Fibroblast of skin of back (primary cell): ENCODE data around the gene CROCC.

ENCODE experiments used
- DNase-seq: peaks from one replicate; pipeline ENCODE4 v3.0.0-alpha.2; 2013

The CROCC gene

GRCh38 chr1:16970132-16970910 lies 48.6 kb downstream of the CROCC start:
- DNase-seq = no peak

- peak; percentile 87 for DNase-seq
Observed at GRCh38 chr1:16971341-16972188, 49.8 kb downstream of the CROCC start.

GRCh38 chr1:16972189-16972895 lies 50.6 kb downstream of the CROCC start:
- DNase-seq = no peak

GRCh38 chr1:16973215-16973614 lies 51.5 kb downstream of the CROCC start:
- DNase-seq = no peak

- no peak for DNase-seq
Observed at GRCh38 chr1:16975211-16975610, 53.5 kb downstream of the CROCC start.

- no peak for DNase-seq
Observed at GRCh38 chr1:16975838-16976237, 54.1 kb downstream of the CROCC start.

- no peak for DNase-seq
Observed at GRCh38 chr1:16976966-16977365, 55.2 kb downstream of the CROCC start.

GRCh38 chr1:16977377-16977776 lies 55.6 kb downstream of the CROCC start:
- DNase-seq = no peak

GRCh38 chr1:16978139-16978538 lies 56.4 kb downstream of the CROCC start:
- DNase-seq = no peak

GRCh38 chr1:16978567-16979474 lies 57.1 kb downstream of the CROCC start:
- DNase-seq = peak; percentile 87

GRCh38 chr1:16979475-16980327 lies 58.0 kb downstream of the CROCC start:
- DNase-seq = peak; percentile 55

- peak; percentile 70 for DNase-seq
Observed at GRCh38 chr1:16980473-16981268, 58.9 kb downstream of the CROCC start, which contains the start of gene MFAP2. Gene MFAP2, minus strand, starts transcription at chr1:16980620. Its CDS starts 2,347 bp downstream, at chr1:16978273.

- peak; percentile 97 for DNase-seq
Observed at GRCh38 chr1:16981269-16981849, 59.6 kb downstream of the CROCC start.

GRCh38 chr1:16982902-16983301 lies 61.2 kb downstream of the CROCC start:
- no peak for DNase-seq

- no peak for DNase-seq
Observed at GRCh38 chr1:16983649-16984048, 61.9 kb downstream of the CROCC start.

GRCh38 chr1:16984717-16985116 lies 63.0 kb downstream of the CROCC start:
- DNase-seq = peak; percentile 94

- no peak for DNase-seq
Observed at GRCh38 chr1:16986113-16986512, 64.4 kb downstream of the CROCC start.

GRCh38 chr1:16986560-16986959 lies 64.8 kb downstream of the CROCC start:
- DNase-seq = no peak

- no peak for DNase-seq
Observed at GRCh38 chr1:16986962-16987361, 65.2 kb downstream of the CROCC start.

GRCh38 chr1:16988210-16988609 lies 66.5 kb downstream of the CROCC start:
- no peak for DNase-seq
